ENCODE results near the gene ANKRD28.
"Not testable (repeated sequence)": the region's sequence is repeated elsewhere in the genome, so short reads cannot be mapped to it uniquely, and the experiment has no call there.

ANKRD28 gene

GRCh38 chr3:15797642-15798303 lies at the start of gene ANKRD28:
ANKRD28 (minus strand) TSS chr3:15797979; CDS start chr3:15796521, 1,458 bp downstream.
- peak; percentile 80 for DNase-seq (ENCODE audit: low spot score)

- DNase-seq (ENCODE audit: low spot score) = no peak
These were observed 49.5 kb upstream of the ANKRD28 start for GRCh38 chr3:15847239-15847638.

GRCh38 chr3:15846606-15847005 lies 48.8 kb upstream of the ANKRD28 start:
- no peak for DNase-seq (ENCODE audit: low spot score)

- no peak for DNase-seq (ENCODE audit: low spot score)
These were observed 47.7 kb upstream of the ANKRD28 start for GRCh38 chr3:15845475-15845874.

- no peak for DNase-seq (ENCODE audit: low spot score)
These were observed 47.1 kb upstream of the ANKRD28 start for GRCh38 chr3:15844889-15845288.

GRCh38 chr3:15841091-15841973 lies 43.6 kb upstream of the ANKRD28 start:
- not testable (repeated sequence) for DNase-seq (ENCODE audit: low spot score)

- no peak for DNase-seq (ENCODE audit: low spot score)
These were observed 41.8 kb upstream of the ANKRD28 start for GRCh38 chr3:15839568-15839967.

- no peak for DNase-seq (ENCODE audit: low spot score)
These were observed 34.1 kb upstream of the ANKRD28 start for GRCh38 chr3:15831927-15832326.

GRCh38 chr3:15825016-15825415 lies 27.2 kb upstream of the ANKRD28 start:
- DNase-seq (ENCODE audit: low spot score) = no peak

- no peak for DNase-seq (ENCODE audit: low spot score)
These were observed 25.3 kb upstream of the ANKRD28 start for GRCh38 chr3:15823092-15823491.

GRCh38 chr3:15822281-15822680 lies 24.5 kb upstream of the ANKRD28 start:
- no peak for DNase-seq (ENCODE audit: low spot score)

- DNase-seq (ENCODE audit: low spot score) = no peak
These were observed 23.1 kb upstream of the ANKRD28 start for GRCh38 chr3:15820911-15821310.

GRCh38 chr3:15819576-15819975 lies 21.8 kb upstream of the ANKRD28 start:
- DNase-seq (ENCODE audit: low spot score) = no peak

- no peak for DNase-seq (ENCODE audit: low spot score)
These were observed 21.3 kb upstream of the ANKRD28 start for GRCh38 chr3:15819043-15819442.

- peak; percentile 66 for DNase-seq (ENCODE audit: low spot score)
These were observed 17.9 kb upstream of the ANKRD28 start for GRCh38 chr3:15815696-15816095.

- DNase-seq (ENCODE audit: low spot score) = not testable (repeated sequence)
These were observed 15.3 kb upstream of the ANKRD28 start for GRCh38 chr3:15813079-15813478.

- peak; percentile 59 for DNase-seq (ENCODE audit: low spot score)
These were observed 14.4 kb upstream of the ANKRD28 start for GRCh38 chr3:15812183-15812582.

- no peak for DNase-seq (ENCODE audit: low spot score)
These were observed 12.9 kb upstream of the ANKRD28 start for GRCh38 chr3:15810702-15811101.

- DNase-seq (ENCODE audit: low spot score) = no peak
These were observed 11.5 kb upstream of the ANKRD28 start for GRCh38 chr3:15809313-15809712.

- DNase-seq (ENCODE audit: low spot score) = no peak
These were observed 11.0 kb upstream of the ANKRD28 start for GRCh38 chr3:15808679-15809310.

- peak; percentile 52 for DNase-seq (ENCODE audit: low spot score)
These were observed 8.0 kb upstream of the ANKRD28 start for GRCh38 chr3:15805756-15806266.

- DNase-seq (ENCODE audit: low spot score) = no peak
These were observed 6.8 kb upstream of the ANKRD28 start for GRCh38 chr3:15804553-15805095.
